ENCODE results near the gene PPP6C.
"Not testable (repeated sequence)": the region's sequence is repeated elsewhere in the genome, so short reads cannot be mapped to it uniquely, and the experiment has no call there.

Gene PPP6C

DNA sequence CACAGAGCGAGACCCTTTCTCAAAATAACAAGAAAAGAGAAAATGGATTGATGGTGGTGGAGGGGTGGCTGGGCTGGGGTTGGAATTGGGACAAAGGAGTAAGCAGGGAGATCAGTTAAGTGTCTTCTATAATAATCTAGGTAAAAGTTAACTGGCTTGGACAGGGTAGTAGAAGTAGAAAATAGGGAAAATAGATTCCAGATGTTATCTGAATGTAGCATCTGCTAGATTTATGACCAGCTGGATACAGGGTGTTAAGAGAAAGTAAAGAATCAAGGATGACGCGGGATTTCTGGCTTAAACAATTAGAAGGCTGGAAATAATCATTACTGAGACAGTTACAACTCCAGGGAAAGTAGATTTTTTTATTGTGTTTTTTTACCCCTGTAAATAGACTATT, 13.0 kb downstream of the PPP6C start:
- TF ChIP-seq, protein P1, sequence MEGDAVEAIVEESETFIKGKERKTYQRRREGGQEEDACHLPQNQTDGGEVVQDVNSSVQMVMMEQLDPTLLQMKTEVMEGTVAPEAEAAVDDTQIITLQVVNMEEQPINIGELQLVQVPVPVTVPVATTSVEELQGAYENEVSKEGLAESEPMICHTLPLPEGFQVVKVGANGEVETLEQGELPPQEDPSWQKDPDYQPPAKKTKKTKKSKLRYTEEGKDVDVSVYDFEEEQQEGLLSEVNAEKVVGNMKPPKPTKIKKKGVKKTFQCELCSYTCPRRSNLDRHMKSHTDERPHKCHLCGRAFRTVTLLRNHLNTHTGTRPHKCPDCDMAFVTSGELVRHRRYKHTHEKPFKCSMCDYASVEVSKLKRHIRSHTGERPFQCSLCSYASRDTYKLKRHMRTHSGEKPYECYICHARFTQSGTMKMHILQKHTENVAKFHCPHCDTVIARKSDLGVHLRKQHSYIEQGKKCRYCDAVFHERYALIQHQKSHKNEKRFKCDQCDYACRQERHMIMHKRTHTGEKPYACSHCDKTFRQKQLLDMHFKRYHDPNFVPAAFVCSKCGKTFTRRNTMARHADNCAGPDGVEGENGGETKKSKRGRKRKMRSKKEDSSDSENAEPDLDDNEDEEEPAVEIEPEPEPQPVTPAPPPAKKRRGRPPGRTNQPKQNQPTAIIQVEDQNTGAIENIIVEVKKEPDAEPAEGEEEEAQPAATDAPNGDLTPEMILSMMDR (IDR thresholded peaks at IDR 0.05; ENCODE audit: insufficient read depth, low read depth, low read length, missing control alignments), result no peak
- no peak overlapping the region for H3K4me3 ChIP-seq (ENCODE audit: low read depth, low read length)
- no peak for DNase-seq (ENCODE audit: low read depth)

DNA sequence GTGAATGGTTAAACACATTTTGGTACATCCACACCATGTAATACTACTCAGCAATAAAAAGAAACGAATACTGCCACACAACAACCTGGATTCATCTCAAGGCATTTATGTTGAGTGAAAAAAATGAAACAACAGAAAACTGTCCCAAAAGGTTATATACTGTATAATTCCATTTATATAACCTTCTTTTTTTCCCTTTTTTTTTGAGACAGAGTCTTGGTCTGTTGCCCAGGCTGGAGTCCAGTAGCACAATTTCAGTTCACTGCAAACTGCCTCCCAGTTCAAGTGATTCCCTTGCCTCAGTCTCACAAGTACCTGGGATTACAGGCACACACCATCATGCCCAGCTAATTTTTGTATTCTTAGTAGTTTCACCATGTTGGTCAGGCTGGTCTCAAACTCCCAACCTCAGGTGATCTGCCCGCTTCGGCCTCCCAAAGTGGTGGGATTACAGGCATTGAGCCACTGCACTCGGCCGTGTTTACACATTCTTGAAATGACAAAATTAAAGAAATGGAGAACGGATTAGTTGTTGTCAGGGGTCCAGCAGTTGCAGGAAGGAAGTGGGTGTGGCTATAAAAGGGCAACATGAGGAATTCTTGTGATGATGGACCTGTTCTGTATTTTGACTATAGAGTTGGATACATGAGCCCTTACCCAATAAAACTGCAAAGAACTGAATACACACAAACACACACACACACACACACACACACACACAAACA, 17.4 kb downstream of the PPP6C start:
- DNase-seq (ENCODE audit: low read depth), result no peak
- TF ChIP-seq, protein P1 (IDR thresholded peaks at IDR 0.05; ENCODE audit: insufficient read depth, low read depth, low read length, missing control alignments), result no peak

DNA sequence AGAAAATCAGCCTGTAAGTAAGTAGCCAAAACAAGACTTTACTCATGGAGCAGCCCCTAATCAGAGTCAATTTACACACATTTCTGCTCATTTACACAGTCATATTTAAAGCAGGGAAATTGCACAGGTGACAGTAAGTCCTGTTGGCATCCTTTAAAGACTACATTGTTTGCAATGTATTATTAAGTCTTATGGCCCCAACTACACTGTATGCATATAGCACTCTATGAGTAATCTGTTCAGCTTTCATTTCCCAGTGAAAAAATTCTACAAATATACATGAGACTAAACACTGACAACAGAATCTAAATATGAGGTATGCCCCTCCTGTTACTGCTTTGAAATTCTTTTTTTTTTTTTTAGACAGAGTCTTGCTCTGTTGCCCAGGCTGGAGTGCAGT, 19.7 kb downstream of the PPP6C start:
- DNase-seq (ENCODE audit: low read depth), result no peak
- TF ChIP-seq, protein P1 (IDR thresholded peaks at IDR 0.05; ENCODE audit: insufficient read depth, low read depth, low read length, missing control alignments), result no peak

More for the DNA sequence above, 17.4 kb downstream of the PPP6C start:
- H3K4me3 ChIP-seq (ENCODE audit: low read depth, low read length), result no peak overlapping the region

DNA sequence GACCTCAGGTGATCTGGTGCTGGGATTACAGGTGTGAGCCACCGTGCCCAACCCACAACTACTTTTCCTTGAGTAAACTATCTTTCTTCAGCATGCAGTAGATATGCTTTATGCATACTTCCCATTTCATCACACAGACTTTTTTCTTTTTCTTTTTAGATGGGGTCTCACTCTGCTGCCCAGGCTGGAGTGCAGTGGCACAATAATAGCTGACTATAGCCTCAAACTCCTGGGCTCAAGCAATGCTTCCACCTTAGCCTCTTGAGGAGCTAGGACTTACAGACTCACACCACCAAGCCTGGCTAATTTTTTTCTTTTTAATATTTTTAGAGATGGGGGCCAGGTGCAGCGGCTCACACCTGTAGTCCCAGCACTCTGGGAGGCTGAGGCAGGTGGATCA, 22.8 kb downstream of the PPP6C start:
- H3K4me3 ChIP-seq (ENCODE audit: low read depth, low read length), result no peak overlapping the region
- no peak for DNase-seq (ENCODE audit: low read depth)
- TF ChIP-seq, protein P1 (IDR thresholded peaks at IDR 0.05; ENCODE audit: insufficient read depth, low read depth, low read length, missing control alignments), result no peak

More for the DNA sequence above, 19.7 kb downstream of the PPP6C start:
- H3K4me3 ChIP-seq (ENCODE audit: low read depth, low read length), result no peak overlapping the region

DNA sequence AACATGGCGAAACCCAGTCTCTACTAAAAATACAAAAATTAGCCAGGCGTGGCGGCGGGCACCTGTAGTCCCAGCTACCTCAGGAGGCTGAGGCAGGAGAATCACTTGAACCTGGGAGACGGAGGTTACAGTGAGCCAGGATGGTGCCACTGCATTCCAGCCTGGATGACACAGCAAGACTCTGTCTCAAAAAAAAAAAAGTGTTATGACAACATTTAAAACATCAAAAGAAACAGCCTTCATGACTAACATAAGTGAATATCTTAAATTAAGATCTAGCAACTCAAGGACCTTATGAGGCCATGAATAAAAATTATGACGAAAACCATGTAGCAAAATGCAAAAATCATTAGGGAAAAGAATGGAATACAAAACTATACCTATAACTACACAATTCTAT, 26.7 kb downstream of the PPP6C start:
- DNase-seq (ENCODE audit: low read depth); H3K4me3 ChIP-seq (ENCODE audit: low read depth, low read length): not testable (repeated sequence)

DNA sequence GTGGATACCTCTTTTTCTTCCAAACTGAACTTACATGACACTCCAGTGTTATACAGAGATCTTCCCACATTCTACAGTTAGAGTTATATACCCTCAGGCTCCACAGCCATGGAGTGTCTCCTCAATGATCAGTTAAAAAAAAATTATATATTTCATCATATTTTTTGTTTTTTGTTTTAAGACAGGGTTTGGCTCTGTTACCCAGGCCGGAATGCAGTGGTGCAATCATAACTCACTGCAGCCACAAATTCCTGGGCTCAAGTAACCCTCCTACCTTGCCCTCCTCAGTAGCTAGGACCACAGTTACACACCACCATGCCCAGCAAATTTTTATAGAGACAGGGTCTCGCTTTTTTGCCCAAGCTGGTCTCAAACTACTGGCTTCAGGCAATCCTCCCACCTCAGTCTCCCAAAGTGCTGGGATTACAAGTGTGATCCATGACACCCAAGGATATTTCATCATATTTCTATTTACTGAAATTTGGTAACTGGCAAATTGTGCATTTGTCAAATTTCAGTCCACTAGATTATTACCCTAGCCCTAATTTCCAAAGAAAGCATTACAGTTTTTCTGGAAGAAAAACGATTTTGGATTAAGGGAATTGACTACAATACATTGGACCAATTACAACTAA, 28.2 kb downstream of the PPP6C start:
- TF ChIP-seq, protein P1 (IDR thresholded peaks at IDR 0.05; ENCODE audit: insufficient read depth, low read depth, low read length, missing control alignments), result no peak
- DNase-seq (ENCODE audit: low read depth), result no peak
- no peak overlapping the region for H3K4me3 ChIP-seq (ENCODE audit: low read depth, low read length)

DNA sequence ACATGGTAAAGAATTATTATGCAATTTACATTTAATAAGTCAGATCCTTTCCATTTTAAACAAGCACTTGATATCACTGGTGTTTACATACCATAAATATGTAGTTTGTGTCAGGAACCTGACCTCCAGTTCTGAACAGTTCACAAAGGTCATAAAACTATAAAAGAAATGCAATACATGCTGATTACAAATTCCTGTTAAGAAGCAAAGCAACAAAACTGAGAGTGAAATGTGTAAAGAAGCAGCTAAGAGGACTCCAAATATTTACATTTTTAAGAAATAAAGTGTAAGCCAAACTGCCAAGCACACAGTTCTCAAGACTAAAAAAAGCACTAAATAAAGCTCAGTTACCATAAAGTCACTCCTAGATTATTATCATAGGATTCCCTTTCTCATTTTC, 28.9 kb downstream of the PPP6C start:
- DNase-seq (ENCODE audit: low read depth), result no peak
- TF ChIP-seq, protein P1 (IDR thresholded peaks at IDR 0.05; ENCODE audit: insufficient read depth, low read depth, low read length, missing control alignments), result no peak
- no peak overlapping the region for H3K4me3 ChIP-seq (ENCODE audit: low read depth, low read length)
